NCI-H2107 treated with DMSO at 0.1 percent for 48 hours (cell line): ENCODE data around the gene ZSCAN30.
"Not testable (repeated sequence)": the region's sequence is repeated elsewhere in the genome, so short reads cannot be mapped to it uniquely, and the experiment has no call there.

Experiments used
- DNase-seq: peaks from one replicate; lab custom pipeline; 2025; ENCODE audit not compliant: unreplicated experiment; lab: John Stamatoyannopoulos, UW

The ZSCAN30 gene

GRCh38 chr18:35239314-35239713 is 50.7 kb downstream of the ZSCAN30 start:
- DNase-seq = no peak

GRCh38 chr18:35236571-35237363 is 53.3 kb downstream of the ZSCAN30 start:
- DNase-seq = no peak

- DNase-seq = peak; percentile 90
These were observed 59.0 kb downstream of the ZSCAN30 start for GRCh38 chr18:35231052-35231451.

GRCh38 chr18:35227254-35227653 is 62.8 kb downstream of the ZSCAN30 start:
- no peak for DNase-seq

GRCh38 chr18:35223797-35224196 is 66.2 kb downstream of the ZSCAN30 start:
- no peak for DNase-seq

GRCh38 chr18:35220424-35220823 is 69.6 kb downstream of the ZSCAN30 start:
- no peak for DNase-seq

- DNase-seq = not testable (repeated sequence)
These were observed 70.7 kb downstream of the ZSCAN30 start for GRCh38 chr18:35219331-35219730.

- DNase-seq = not testable (repeated sequence)
These were observed 73.4 kb downstream of the ZSCAN30 start for GRCh38 chr18:35216611-35217010.

GRCh38 chr18:35215026-35215425 is 75.0 kb downstream of the ZSCAN30 start:
- peak; percentile 77 for DNase-seq

GRCh38 chr18:35205746-35206458 is 84.1 kb downstream of the ZSCAN30 start:
- DNase-seq = not testable (repeated sequence)

- DNase-seq = no peak
These were observed 84.8 kb downstream of the ZSCAN30 start for GRCh38 chr18:35205199-35205712.

GRCh38 chr18:35203067-35203466 is 87.0 kb downstream of the ZSCAN30 start:
- no peak for DNase-seq

- no peak for DNase-seq
These were observed 88.6 kb downstream of the ZSCAN30 start for GRCh38 chr18:35201256-35201931.
